K562 (cell line): ENCODE data around the gene ELAVL3. TPM values are rescaled to one million over a fixed set of nuclear protein-coding genes. Genes with fewer than 3 reads are reported as not detected.

Experiments used
- ATF1 ChIP-seq, 2 experiments: fragments of 450-650 bp in 1 of 2; IDR thresholded peaks; 2 replicates each; pipeline ENCODE4 v1.6.1; 2016; ENCODE audit warnings: missing compliant biosample characterization in 1 of 2, missing genetic modification characterization in 1 of 2
- MAFF ChIP-seq: IDR thresholded peaks from 2 replicates; pipeline ENCODE4 v1.6.1; 2012; ENCODE audit warnings: low read length, improper control_type of control experiment
- MYC ChIP-seq, 2 experiments: fragments of 250-450 bp in 1 of 2; sonication (Bioruptor Pico) in 1 of 2; IDR thresholded peaks; 2 replicates each; pipeline versions ENCODE4 v1.5.1 to v1.6.1; 2012 to 2021; ENCODE audit warnings: low read depth in 2 of 2, borderline replicate concordance in 1 of 2, improper control_type of control experiment in 1 of 2, low read length in 1 of 2, mild to moderate bottlenecking in 1 of 2, moderate library complexity in 1 of 2
- PML ChIP-seq: IDR thresholded peaks from 2 replicates; pipeline ENCODE4 v1.6.1; 2012; ENCODE audit warnings: low read length, inconsistent platforms
- PURB ChIP-seq: sonication (generic); formaldehyde crosslinking; IDR thresholded peaks from 2 replicates; pipeline ENCODE4 v1.9.0; 2021; ENCODE audit warnings: low read depth, mild to moderate bottlenecking, missing genetic modification reagents
- TAF1 ChIP-seq: IDR thresholded peaks from 2 replicates; pipeline ENCODE4 v1.6.1; 2011; ENCODE audit warnings: mild to moderate bottlenecking, low read length, moderate library complexity; ENCODE audit not compliant: insufficient read depth, control insufficient read depth, severe bottlenecking; ENCODE audit errors: extremely low read depth
- THRAP3 ChIP-seq: fragments of 450-650 bp; IDR thresholded peaks from 2 replicates; pipeline ENCODE4 v1.6.1; 2016; ENCODE audit warnings: mild to moderate bottlenecking, inconsistent platforms, borderline replicate concordance
- ZNF124 ChIP-seq: sonication (generic); formaldehyde crosslinking; IDR thresholded peaks from 2 replicates; pipeline ENCODE4 v1.8.1; 2022; ENCODE audit warnings: missing genetic modification reagents
- polyA plus RNA-seq, 8 experiments: library from polyadenylated mRNA; depleted of rRNA in 4 of 8; stranded (reverse) in 5 of 8; unstranded in 3 of 8; fragments of >200 nt; fragmentation: Nextera tagmentation in 2 of 8; fragmentation: Illumina TruSeq in 1 of 8; extraction: Ambion mirVana in 2 of 8; extraction: Trizol in 1 of 8; gene quantifications; 2 replicates each; pipeline versions ENCODE4 v1.2.1 to v1.2.3, GENCODE V29; 2011 to 2014; ENCODE audit warnings: inconsistent platforms in 1 of 8, missing spikeins in 1 of 8
- total RNA-seq, 7 experiments: library from RNA; depleted of rRNA in 6 of 7; stranded (reverse); fragments of >200 nt in 6 of 7; fragmentation: Illumina TruSeq in 2 of 7; extraction: Trizol in 2 of 7; gene quantifications; 2 replicates each; pipeline versions ENCODE4 v1.2.1 to v1.2.3, GENCODE V29; 2011 to 2021; ENCODE audit warnings: low replicate concordance in 1 of 7
- TF ChIP-seq, protein P1 (sequence below), 2 experiments: fragments of 450-650 bp; IDR thresholded peaks; 2 replicates each; pipeline ENCODE4 v1.6.1; 2016
- TF ChIP-seq, protein P2 (sequence below): fragments of 250-450 bp; sonication (Bioruptor Pico); IDR thresholded peaks from 2 replicates; pipeline ENCODE4 v1.5.0; 2021; ENCODE audit warnings: mild to moderate bottlenecking, borderline replicate concordance
- TF ChIP-seq, protein P3 (sequence below): IDR thresholded peaks from 3 replicates; pipeline ENCODE4 v1.6.1; 2011; ENCODE audit warnings: borderline replicate concordance, mild to moderate bottlenecking; ENCODE audit not compliant: insufficient read length, insufficient read depth
- TF ChIP-seq, protein P4 (sequence below), 2 experiments: fragments of 150-350 bp in 1 of 2; IDR thresholded peaks; 2 replicates each; pipeline ENCODE4 v1.6.1; 2012 to 2016; ENCODE audit warnings: low read depth in 2 of 2, low read length in 2 of 2, mild to moderate bottlenecking in 1 of 2, moderate library complexity in 1 of 2
- TF ChIP-seq, protein P5 (sequence below), 2 experiments: fragments of 450-650 bp in 1 of 2; sonication (generic) in 1 of 2; formaldehyde crosslinking in 1 of 2; IDR thresholded peaks in 1 of 2; conservative IDR thresholded peaks in 1 of 2; 2 replicates each; pipeline versions ENCODE4 v1.6.1 to v1.8.1; 2016 to 2023; ENCODE audit warnings: mild to moderate bottlenecking in 2 of 2, moderate library complexity in 2 of 2, inconsistent platforms in 1 of 2, missing genetic modification reagents in 1 of 2

Gene ELAVL3
- total and polyA plus RNA-seq, 9 of the 15 experiments (the other 6 are each of a cell fraction or from before 2014, with no cell fraction given): not detected

DNA sequence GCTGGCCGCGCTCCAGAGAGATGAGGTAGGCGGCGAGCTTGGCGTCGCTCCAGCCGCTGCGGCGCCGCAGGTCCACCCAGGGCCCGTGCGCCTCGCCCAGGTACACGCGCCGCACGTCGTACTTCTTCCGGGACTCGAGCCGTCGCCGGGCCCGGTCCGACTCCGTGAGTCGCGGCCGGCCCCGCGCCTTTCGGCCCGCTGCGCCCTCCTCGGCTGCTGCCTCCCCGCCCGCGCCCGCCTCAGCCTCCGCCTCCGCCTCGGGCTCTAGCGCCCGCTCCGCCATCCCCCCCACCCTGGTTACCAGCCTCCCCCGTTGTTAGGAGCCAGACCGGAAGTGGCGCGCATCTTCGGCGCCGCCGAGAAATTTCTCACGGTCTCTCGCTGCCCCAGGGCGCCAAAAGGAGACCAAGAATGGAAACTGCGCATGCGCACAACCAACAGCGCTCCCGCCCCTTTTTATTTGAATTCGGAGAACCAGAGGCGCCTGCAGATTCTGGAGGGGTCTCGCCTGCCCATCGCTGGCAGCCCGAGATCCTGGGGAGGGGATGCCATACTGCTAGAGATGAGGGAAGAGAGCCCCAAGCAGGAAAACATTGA, 24.8 kb upstream of the ELAVL3 start, which contains the start of gene ZNF653 (continued):
- TF ChIP-seq, protein P1, sequence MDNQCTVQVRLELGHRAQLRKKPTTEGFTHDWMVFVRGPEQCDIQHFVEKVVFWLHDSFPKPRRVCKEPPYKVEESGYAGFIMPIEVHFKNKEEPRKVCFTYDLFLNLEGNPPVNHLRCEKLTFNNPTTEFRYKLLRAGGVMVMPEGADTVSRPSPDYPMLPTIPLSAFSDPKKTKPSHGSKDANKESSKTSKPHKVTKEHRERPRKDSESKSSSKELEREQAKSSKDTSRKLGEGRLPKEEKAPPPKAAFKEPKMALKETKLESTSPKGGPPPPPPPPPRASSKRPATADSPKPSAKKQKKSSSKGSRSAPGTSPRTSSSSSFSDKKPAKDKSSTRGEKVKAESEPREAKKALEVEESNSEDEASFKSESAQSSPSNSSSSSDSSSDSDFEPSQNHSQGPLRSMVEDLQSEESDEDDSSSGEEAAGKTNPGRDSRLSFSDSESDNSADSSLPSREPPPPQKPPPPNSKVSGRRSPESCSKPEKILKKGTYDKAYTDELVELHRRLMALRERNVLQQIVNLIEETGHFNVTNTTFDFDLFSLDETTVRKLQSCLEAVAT (IDR thresholded peaks at IDR 0.05): no peak
- TF ChIP-seq TAF1 (peak; percentile 72), THRAP3 (no peak), PML (0 out of 2 replicates have a peak, but pooled peaks have one; percentile 13), ATF1 (CRISPR knock-in tag; IDR thresholded peaks at IDR 0.05) (peak; percentile 43; the same call in 1 of the 2 replicates), ATF1 (tag; IDR thresholded peaks at IDR 0.05) (peak; percentile 96), MYC (IDR thresholded peaks at IDR 0.05; ENCODE audit: low read depth, low read length) (peak; percentile 73), MYC (CRISPR knock-in tag; IDR thresholded peaks at IDR 0.05; ENCODE audit: borderline replicate concordance, low read depth) (no peak), PURB (CRISPR knock-in tag) (no peak), MAFF (no peak), ZNF124 (CRISPR knock-in tag) (no peak)
- TF ChIP-seq, protein P2, sequence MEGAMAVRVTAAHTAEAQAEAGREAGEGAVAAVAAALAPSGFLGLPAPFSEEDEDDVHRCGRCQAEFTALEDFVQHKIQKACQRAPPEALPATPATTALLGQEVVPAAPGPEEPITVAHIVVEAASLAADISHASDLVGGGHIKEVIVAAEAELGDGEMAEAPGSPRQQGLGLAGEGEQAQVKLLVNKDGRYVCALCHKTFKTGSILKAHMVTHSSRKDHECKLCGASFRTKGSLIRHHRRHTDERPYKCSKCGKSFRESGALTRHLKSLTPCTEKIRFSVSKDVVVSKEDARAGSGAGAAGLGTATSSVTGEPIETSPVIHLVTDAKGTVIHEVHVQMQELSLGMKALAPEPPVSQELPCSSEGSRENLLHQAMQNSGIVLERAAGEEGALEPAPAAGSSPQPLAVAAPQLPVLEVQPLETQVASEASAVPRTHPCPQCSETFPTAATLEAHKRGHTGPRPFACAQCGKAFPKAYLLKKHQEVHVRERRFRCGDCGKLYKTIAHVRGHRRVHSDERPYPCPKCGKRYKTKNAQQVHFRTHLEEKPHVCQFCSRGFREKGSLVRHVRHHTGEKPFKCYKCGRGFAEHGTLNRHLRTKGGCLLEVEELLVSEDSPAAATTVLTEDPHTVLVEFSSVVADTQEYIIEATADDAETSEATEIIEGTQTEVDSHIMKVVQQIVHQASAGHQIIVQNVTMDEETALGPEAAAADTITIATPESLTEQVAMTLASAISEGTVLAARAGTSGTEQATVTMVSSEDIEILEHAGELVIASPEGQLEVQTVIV (CRISPR knock-in tag): 0 out of 2 replicates have a peak, but pooled peaks have one; percentile 40
- TF ChIP-seq, protein P3, sequence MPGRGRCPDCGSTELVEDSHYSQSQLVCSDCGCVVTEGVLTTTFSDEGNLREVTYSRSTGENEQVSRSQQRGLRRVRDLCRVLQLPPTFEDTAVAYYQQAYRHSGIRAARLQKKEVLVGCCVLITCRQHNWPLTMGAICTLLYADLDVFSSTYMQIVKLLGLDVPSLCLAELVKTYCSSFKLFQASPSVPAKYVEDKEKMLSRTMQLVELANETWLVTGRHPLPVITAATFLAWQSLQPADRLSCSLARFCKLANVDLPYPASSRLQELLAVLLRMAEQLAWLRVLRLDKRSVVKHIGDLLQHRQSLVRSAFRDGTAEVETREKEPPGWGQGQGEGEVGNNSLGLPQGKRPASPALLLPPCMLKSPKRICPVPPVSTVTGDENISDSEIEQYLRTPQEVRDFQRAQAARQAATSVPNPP: no peak
- TF ChIP-seq, protein P4, sequence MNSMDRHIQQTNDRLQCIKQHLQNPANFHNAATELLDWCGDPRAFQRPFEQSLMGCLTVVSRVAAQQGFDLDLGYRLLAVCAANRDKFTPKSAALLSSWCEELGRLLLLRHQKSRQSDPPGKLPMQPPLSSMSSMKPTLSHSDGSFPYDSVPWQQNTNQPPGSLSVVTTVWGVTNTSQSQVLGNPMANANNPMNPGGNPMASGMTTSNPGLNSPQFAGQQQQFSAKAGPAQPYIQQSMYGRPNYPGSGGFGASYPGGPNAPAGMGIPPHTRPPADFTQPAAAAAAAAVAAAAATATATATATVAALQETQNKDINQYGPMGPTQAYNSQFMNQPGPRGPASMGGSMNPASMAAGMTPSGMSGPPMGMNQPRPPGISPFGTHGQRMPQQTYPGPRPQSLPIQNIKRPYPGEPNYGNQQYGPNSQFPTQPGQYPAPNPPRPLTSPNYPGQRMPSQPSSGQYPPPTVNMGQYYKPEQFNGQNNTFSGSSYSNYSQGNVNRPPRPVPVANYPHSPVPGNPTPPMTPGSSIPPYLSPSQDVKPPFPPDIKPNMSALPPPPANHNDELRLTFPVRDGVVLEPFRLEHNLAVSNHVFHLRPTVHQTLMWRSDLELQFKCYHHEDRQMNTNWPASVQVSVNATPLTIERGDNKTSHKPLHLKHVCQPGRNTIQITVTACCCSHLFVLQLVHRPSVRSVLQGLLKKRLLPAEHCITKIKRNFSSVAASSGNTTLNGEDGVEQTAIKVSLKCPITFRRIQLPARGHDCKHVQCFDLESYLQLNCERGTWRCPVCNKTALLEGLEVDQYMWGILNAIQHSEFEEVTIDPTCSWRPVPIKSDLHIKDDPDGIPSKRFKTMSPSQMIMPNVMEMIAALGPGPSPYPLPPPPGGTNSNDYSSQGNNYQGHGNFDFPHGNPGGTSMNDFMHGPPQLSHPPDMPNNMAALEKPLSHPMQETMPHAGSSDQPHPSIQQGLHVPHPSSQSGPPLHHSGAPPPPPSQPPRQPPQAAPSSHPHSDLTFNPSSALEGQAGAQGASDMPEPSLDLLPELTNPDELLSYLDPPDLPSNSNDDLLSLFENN (IDR thresholded peaks at IDR 0.05; ENCODE audit: low read depth in 2 of 2, low read length in 2 of 2): no peak
- TF ChIP-seq, protein P5, sequence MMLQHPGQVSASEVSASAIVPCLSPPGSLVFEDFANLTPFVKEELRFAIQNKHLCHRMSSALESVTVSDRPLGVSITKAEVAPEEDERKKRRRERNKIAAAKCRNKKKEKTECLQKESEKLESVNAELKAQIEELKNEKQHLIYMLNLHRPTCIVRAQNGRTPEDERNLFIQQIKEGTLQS (IDR thresholded peaks at IDR 0.05): no peak
- TF ChIP-seq, protein P5 (CRISPR knock-in tag; conservative IDR thresholded peaks at IDR 0.05): no peak
